Keratinocyte (primary cell): ENCODE measurements around the gene PTPRU. TPM values are rescaled to one million over a fixed set of nuclear protein-coding genes. Genes with fewer than 3 reads are reported as not detected.

Experiments
- DNase-seq: peaks from one replicate; pipeline ENCODE4 v3.0.0-alpha.2; 2011; ENCODE audit warnings: low read depth, missing footprints, low spot score
- FAIRE-seq: peaks from 2 replicates; lab custom pipeline; 2011; peaks lifted over from hg19 to GRCh38; lab: Jason Lieb, UNC
- H2AFZ ChIP-seq: 2 replicates; pipeline ENCODE4 v1.6.0; 2012; ENCODE audit warnings: low read length, control low read depth, inconsistent platforms; ENCODE audit not compliant: control insufficient read depth
- H3K27ac ChIP-seq: 2 replicates; pipeline ENCODE4 v1.5.1; 2011; ENCODE audit warnings: low read length; ENCODE audit not compliant: control insufficient read depth, insufficient read depth
- H3K27me3 ChIP-seq: 3 replicates; pipeline ENCODE4 v1.6.0; 2011; ENCODE audit warnings: low read length; ENCODE audit not compliant: control insufficient read depth, insufficient read depth; ENCODE audit errors: extremely low read depth
- H3K36me3 ChIP-seq, 2 experiments: 2 replicates in 1 of 2; 3 replicates in 1 of 2; pipeline ENCODE4 v1.5.1; 2011; ENCODE audit warnings: low read length in 2 of 2, mild to moderate bottlenecking in 1 of 2; ENCODE audit not compliant: control insufficient read depth in 2 of 2, insufficient read depth in 2 of 2; ENCODE audit errors: extremely low read depth in 1 of 2
- H3K4me1 ChIP-seq: 3 replicates; pipeline ENCODE4 v1.5.1; 2011; ENCODE audit warnings: low read length; ENCODE audit not compliant: control insufficient read depth, insufficient read depth; ENCODE audit errors: extremely low read depth
- H3K4me2 ChIP-seq: 3 replicates; pipeline ENCODE4 v1.6.0; 2011; ENCODE audit warnings: low read depth, low read length; ENCODE audit not compliant: control insufficient read depth, insufficient read depth; ENCODE audit errors: extremely low read depth
- H3K4me3 ChIP-seq, 3 experiments: fragments of 200-600 bp in 1 of 3; sonication (generic) in 1 of 3; 2 replicates in 2 of 3; 3 replicates in 1 of 3; pipeline ENCODE4 v1.5.1; 2011 to 2016; ENCODE audit warnings: low read length in 3 of 3, mild to moderate bottlenecking in 3 of 3, control low read depth in 2 of 3, inconsistent platforms in 1 of 3, low read depth in 1 of 3, mixed read lengths in 1 of 3, mixed run types in 1 of 3, moderate library complexity in 1 of 3; ENCODE audit not compliant: control insufficient read depth in 2 of 3, insufficient read depth in 2 of 3; ENCODE audit errors: extremely low read depth in 1 of 3
- H3K79me2 ChIP-seq: 2 replicates; pipeline ENCODE4 v1.6.0; 2012; ENCODE audit warnings: low read length; ENCODE audit not compliant: control insufficient read depth, insufficient read depth
- H3K9ac ChIP-seq: 3 replicates; pipeline ENCODE4 v1.6.0; 2011; ENCODE audit warnings: low read length; ENCODE audit not compliant: control insufficient read depth, insufficient read depth; ENCODE audit errors: extremely low read depth
- H3K9me1 ChIP-seq: 3 replicates; pipeline ENCODE4 v1.6.0; 2011; ENCODE audit warnings: low read length; ENCODE audit not compliant: control insufficient read depth, insufficient read depth; ENCODE audit errors: extremely low read depth
- H3K9me3 ChIP-seq: 2 replicates; pipeline ENCODE4 v1.5.1; 2012; ENCODE audit warnings: low read depth, low read length; ENCODE audit not compliant: control insufficient read depth
- H4K20me1 ChIP-seq: 3 replicates; pipeline ENCODE4 v1.6.0; 2011; ENCODE audit warnings: low read length; ENCODE audit not compliant: control insufficient read depth, insufficient read depth; ENCODE audit errors: extremely low read depth
- CTCF ChIP-seq, 3 experiments: IDR thresholded peaks in 1 of 3; conservative IDR thresholded peaks in 1 of 3; optimal IDR thresholded peaks in 1 of 3; 2 replicates in 2 of 3; 3 replicates in 1 of 3; pipeline versions ENCODE3 to v1.5.1; 2011; ENCODE audit warnings: low read length in 3 of 3, mild to moderate bottlenecking in 3 of 3, moderate library complexity in 2 of 3, control low read depth in 1 of 3, inconsistent platforms in 1 of 3; ENCODE audit not compliant: insufficient read depth in 2 of 3; ENCODE audit errors: extremely low read depth in 1 of 3
- EZH2 ChIP-seq: IDR thresholded peaks from one replicate; pipeline ENCODE4 v1.6.1; 2012; ENCODE audit warnings: inconsistent platforms, mild to moderate bottlenecking, low read length, moderate library complexity
- dilution Hi-C: fragments of 300-500 bp; cut with MboI; formaldehyde crosslinking; loops from one replicate; pipeline ENCODE4 v1.7.0; 2020; ENCODE audit warnings: low sequenced_read_pairs; ENCODE audit not compliant: extremely low pct_ligation_motif_present
- polyA plus RNA-seq, 5 experiments: library from polyadenylated mRNA; depleted of rRNA in 3 of 5; stranded (reverse) in 3 of 5; stranded (forward) in 1 of 5; unstranded in 1 of 5; fragments of >200 nt; gene quantifications; 1 replicate in 1 of 5; 2 replicates in 3 of 5; 3 replicates in 1 of 5; pipeline versions ENCODE4 v1.2.1 to v1.2.3, GENCODE V29; 2011 to 2012; ENCODE audit warnings: missing spikeins in 2 of 5, low read depth in 1 of 5, low replicate concordance in 1 of 5

Gene PTPRU
- polyA plus RNA-seq, 1 donor (not counting 4 experiments of a cell fraction or from before 2014, with no cell fraction given), result 4.3 TPM

DNA sequence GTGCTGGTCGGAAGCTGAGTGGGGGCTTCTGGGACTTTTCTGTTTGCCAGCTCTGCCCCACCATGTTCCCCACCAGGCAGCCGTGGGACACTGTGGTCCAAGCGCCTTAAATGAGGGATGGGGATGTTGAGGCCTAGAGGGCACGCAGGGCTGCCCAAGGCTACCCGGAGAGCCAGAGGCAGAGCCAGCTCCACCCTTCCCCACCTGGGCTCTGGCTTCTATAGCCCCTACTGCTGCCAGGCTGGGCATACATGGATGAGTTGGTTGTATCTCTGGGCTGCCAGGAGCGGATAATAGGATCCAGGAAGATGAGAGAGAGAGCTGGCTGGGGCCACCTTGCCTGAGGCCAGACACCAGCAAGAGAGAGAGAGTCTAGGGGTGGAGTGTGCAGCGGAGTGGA lies 49.4 kb downstream of the PTPRU start:
- FAIRE-seq, result no peak
- no peak for DNase-seq
- Histone ChIP-seq H3K9me1 (no peaks in the 10 kb centered on the region), H2AFZ (no peak overlapping the region), H3K27me3 (no peaks in the 10 kb centered on the region), H3K4me3 (no peak overlapping the region), H3K9ac (no peak overlapping the region), H3K27ac (no peak overlapping the region), H3K9me3 (no peaks in the 10 kb centered on the region), H3K4me1 (peaks cover 8% of the 10 kb centered on the region), H4K20me1 (no peaks in the 10 kb centered on the region), H3K36me3 (no peaks in the 10 kb centered on the region), H3K79me2 (no peaks in the 10 kb centered on the region), H3K4me2 (no peak overlapping the region)
- TF ChIP-seq EZH2 (no peak), CTCF (optimal IDR thresholded peaks at IDR 0.05 in 1 of 3, IDR thresholded peaks at IDR 0.05 in 1 of 3, conservative IDR thresholded peaks at IDR 0.05 in 1 of 3; ENCODE audit: extremely low read depth in 1 of 3, insufficient read depth in 2 of 3, low read length in 3 of 3) (no peak)
- dilution Hi-C loops, result no loop called here

GRCh38 chr1:29286194-29286767 lies 50.0 kb downstream of the PTPRU start:
- DNase-seq, result no peak
- H3K4me2 ChIP-seq, result no peak overlapping the region
- no peak overlapping the region for H3K27ac ChIP-seq
- dilution Hi-C loops, result no loop called here
- H3K36me3 ChIP-seq, result no peaks in the 10 kb centered on the region
- TF ChIP-seq CTCF (optimal IDR thresholded peaks at IDR 0.05 in 1 of 3, IDR thresholded peaks at IDR 0.05 in 1 of 3, conservative IDR thresholded peaks at IDR 0.05 in 1 of 3; ENCODE audit: extremely low read depth in 1 of 3, insufficient read depth in 2 of 3, low read length in 3 of 3) (no peak), EZH2 (no peak)
- H3K9me3 ChIP-seq, result no peaks in the 10 kb centered on the region
- H3K79me2 ChIP-seq, result no peaks in the 10 kb centered on the region
- H3K4me1 ChIP-seq, result peaks cover 3% of the 10 kb centered on the region
- no peak overlapping the region for H3K4me3 ChIP-seq
- no peaks in the 10 kb centered on the region for H3K27me3 ChIP-seq
- no peak for FAIRE-seq
- no peaks in the 10 kb centered on the region for H4K20me1 ChIP-seq
- no peak overlapping the region for H3K9ac ChIP-seq
- no peaks in the 10 kb centered on the region for H3K9me1 ChIP-seq
- no peak overlapping the region for H2AFZ ChIP-seq
